Mucosa of descending colon (tissue), 3 donors: Measurements from ENCODE around the gene TMEM266. TPM values are rescaled to one million over a fixed set of nuclear protein-coding genes. Genes with fewer than 3 reads are reported as not detected.

ENCODE experiments used
- ATAC-seq: fragments of 200-7000 bp; cut with Tn5 transposase; one replicate; pipeline ENCODE4 v1.9.1; 2020; ENCODE audit warnings: mild to moderate bottlenecking, moderate library complexity
- DNase-seq, 3 donors: peaks; one replicate each; pipeline ENCODE4 v3.0.0-alpha.2; 2020
- H3K36me3 ChIP-seq: fragments of 200-600 bp; one replicate; pipeline ENCODE4 v1.8.0; 2021; ENCODE audit warnings: low read depth, mild to moderate bottlenecking
- H3K4me1 ChIP-seq: fragments of 200-600 bp; one replicate; pipeline ENCODE4 v1.8.0; 2021; ENCODE audit warnings: low read depth, mild to moderate bottlenecking
- H3K4me3 ChIP-seq: fragments of 200-600 bp; one replicate; pipeline ENCODE4 v1.8.0; 2021; ENCODE audit warnings: mild to moderate bottlenecking
- H3K9me3 ChIP-seq: fragments of 200-600 bp; one replicate; pipeline ENCODE4 v1.8.0; 2021; ENCODE audit warnings: mild to moderate bottlenecking
- CTCF ChIP-seq: fragments of 200-600 bp; IDR thresholded peaks from one replicate; pipeline ENCODE4 v1.8.0; 2022; ENCODE audit warnings: antibody characterized with exemption, mild to moderate bottlenecking
- intact Hi-C, 2 donors: fragments of 100-400 bp; cut with DNase I in 1 of 2; cut with micrococcal nuclease in 1 of 2; formaldehyde crosslinking; loops; one replicate each; pipeline versions ENCODE4 v1.11.0 to v1.11.1; 2022; cut with DNase I, micrococcal nuclease
- total RNA-seq, 3 donors: library from RNA; stranded (reverse); fragmentation: NEBNext Ultra II Directional in 2 of 3; extraction: Animal tissue kit (Norgen Biotek cat#: 25700) in 2 of 3; gene quantifications; one replicate each; pipeline versions ENCODE4 v1.2.1 to v1.2.4, GENCODE V29; 2021 to 2023
- donor health status: DM: no; HTN: no; CAD: no; lungs with moderate emphysema.
- donor health status: DM: no; HTN: no; CAD: no.
- donor health status: DM: no; HTN: yes; CAD: no.

TMEM266 gene
- total RNA-seq, 3 donors from 2014 or later = 0.12 to 0.16 (median 0.14) TPM

- no peak for ATAC-seq
- no peak for DNase-seq
- no peak for TF ChIP-seq CTCF
- no peak overlapping the region for H3K4me3 ChIP-seq
- no peaks in the 10 kb centered on the region for H3K36me3 ChIP-seq
- H3K4me1 ChIP-seq = no peaks in the 10 kb centered on the region
- intact Hi-C loops = no loop called here
- H3K9me3 ChIP-seq = no peaks in the 10 kb centered on the region
These were observed 108.6 kb downstream of the TMEM266 start for GRCh38 chr15:76168237-76168984.

- no peaks in the 10 kb centered on the region for H3K9me3 ChIP-seq
- intact Hi-C loops = no loop called here
- no peak for DNase-seq
- no peak for TF ChIP-seq CTCF
- H3K4me3 ChIP-seq = no peak overlapping the region
- no peaks in the 10 kb centered on the region for H3K4me1 ChIP-seq
- H3K36me3 ChIP-seq = no peaks in the 10 kb centered on the region
- peak; percentile 42 for ATAC-seq
These were observed 109.2 kb downstream of the TMEM266 start for GRCh38 chr15:76169018-76169417.

GRCh38 chr15:76169911-76170800, 110.4 kb downstream of the TMEM266 start:
- intact Hi-C loops = no loop called here
- H3K9me3 ChIP-seq = no peaks in the 10 kb centered on the region
- H3K4me1 ChIP-seq = no peaks in the 10 kb centered on the region
- no peak overlapping the region for H3K4me3 ChIP-seq
- H3K36me3 ChIP-seq = no peaks in the 10 kb centered on the region
- DNase-seq (no peak), ATAC-seq (no peak)
- no peak for TF ChIP-seq CTCF

- H3K4me1 ChIP-seq = no peaks in the 10 kb centered on the region
- no peak for TF ChIP-seq CTCF
- intact Hi-C loops = no loop called here
- DNase-seq (no peak), ATAC-seq (peak; percentile 11)
- no peak overlapping the region for H3K4me3 ChIP-seq
- H3K36me3 ChIP-seq = no peaks in the 10 kb centered on the region
- H3K9me3 ChIP-seq = no peaks in the 10 kb centered on the region
These were observed 113.0 kb downstream of the TMEM266 start for GRCh38 chr15:76172782-76173181.

- Histone ChIP-seq H3K9me3 (no peaks in the 10 kb centered on the region), H3K36me3 (no peaks in the 10 kb centered on the region), H3K4me1 (no peaks in the 10 kb centered on the region), H3K4me3 (no peak overlapping the region)
- intact Hi-C loops = no loop called here
- TF ChIP-seq CTCF = no peak
- ATAC-seq (no peak), DNase-seq (no peak)
These were observed 113.6 kb downstream of the TMEM266 start for GRCh38 chr15:76173317-76173834.
